Neutrophil (primary cell): Measurements from ENCODE around the gene CATSPER1.

Experiments
- H3K27ac ChIP-seq: fragments of 200-600 bp; sonication (generic); 2 replicates; pipeline ENCODE4 v1.5.1; 2016; ENCODE audit warnings: mild to moderate bottlenecking, moderate library complexity
- H3K27me3 ChIP-seq: fragments of 200-600 bp; sonication (generic); 2 replicates; pipeline ENCODE4 v1.6.0; 2016; ENCODE audit warnings: mild to moderate bottlenecking
- H3K36me3 ChIP-seq: fragments of 200-600 bp; sonication (generic); 2 replicates; pipeline ENCODE4 v1.5.1; 2017
- H3K4me1 ChIP-seq, 2 experiments: fragments of 200-600 bp in 1 of 2; sonication (generic) in 1 of 2; 1 replicate in 1 of 2; 2 replicates in 1 of 2; pipeline versions ENCODE4 v1.5.1 to v1.6.1; 2013 to 2016; ENCODE audit warnings: low read depth in 1 of 2, low read length in 1 of 2, mild to moderate bottlenecking in 1 of 2, moderate library complexity in 1 of 2; ENCODE audit not compliant: control insufficient read depth in 1 of 2, insufficient read depth in 1 of 2
- H3K4me3 ChIP-seq, 2 experiments: fragments of 200-600 bp in 1 of 2; sonication (generic) in 1 of 2; 1 replicate in 1 of 2; 2 replicates in 1 of 2; pipeline ENCODE4 v1.5.1; 2013 to 2016; ENCODE audit warnings: low read depth in 1 of 2, low read length in 1 of 2, mild to moderate bottlenecking in 1 of 2, moderate library complexity in 1 of 2
- H3K9me3 ChIP-seq: fragments of 200-600 bp; sonication (generic); 2 replicates; pipeline ENCODE4 v1.5.1; 2016
- CTCF ChIP-seq: fragments of 200-600 bp; sonication (generic); IDR thresholded peaks from 2 replicates; pipeline ENCODE4 v1.5.1; 2016; ENCODE audit warnings: antibody characterized with exemption

The CATSPER1 gene

DNA sequence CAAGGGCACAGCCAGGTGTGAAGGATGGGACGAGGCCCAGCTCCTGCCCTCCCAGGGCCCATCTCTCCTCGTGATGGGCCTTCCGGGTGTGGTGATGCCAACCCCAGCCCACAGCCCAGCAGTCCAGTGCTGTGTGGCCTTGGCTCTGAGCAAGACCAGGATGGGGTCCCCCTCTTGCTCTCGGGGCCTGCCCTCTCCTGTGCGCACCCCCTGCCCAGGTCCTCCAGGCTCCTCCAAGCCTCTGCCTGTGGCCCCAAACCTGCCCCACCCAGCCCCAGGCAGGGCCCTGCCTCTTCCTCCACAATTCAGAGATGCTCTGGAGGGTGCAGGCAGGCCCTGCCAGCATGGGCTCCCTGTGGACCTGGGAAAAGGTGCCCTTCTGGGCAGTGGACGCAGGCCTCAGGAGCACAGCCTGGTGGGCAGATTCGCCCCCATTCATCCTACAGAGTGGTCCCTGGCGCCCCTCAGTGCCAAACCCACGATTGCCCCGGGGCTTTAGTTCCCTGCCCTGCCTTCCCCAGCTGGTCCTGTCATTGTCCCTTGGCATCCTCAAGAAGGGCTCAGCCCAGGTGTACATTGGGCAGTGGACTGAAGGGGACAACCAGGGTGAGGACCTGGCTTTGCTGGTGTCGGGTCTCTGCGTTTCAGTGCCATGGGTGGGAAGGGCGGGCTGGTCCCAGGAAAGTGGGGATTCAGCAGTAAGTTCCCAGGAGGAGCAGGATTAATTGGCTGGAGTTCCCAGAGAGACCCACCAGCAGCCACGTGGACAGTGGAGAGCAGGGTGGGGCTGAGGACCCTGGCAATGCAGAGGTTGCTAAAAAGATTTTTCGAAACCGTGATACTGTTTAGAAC is 44.1 kb downstream of the CATSPER1 start:
- Histone ChIP-seq H3K9me3 (no peaks in the 10 kb centered on the region), H3K4me3 (no peak overlapping the region), H3K4me1 (no peaks in the 10 kb centered on the region), H3K36me3 (peaks cover 28% of the 10 kb centered on the region), H3K27ac (no peak overlapping the region), H3K27me3 (no peaks in the 10 kb centered on the region)
- no peak for TF ChIP-seq CTCF

- Histone ChIP-seq H3K9me3 (no peaks in the 10 kb centered on the region), H3K27ac (no peak overlapping the region), H3K27me3 (no peaks in the 10 kb centered on the region), H3K4me1 (no peaks in the 10 kb centered on the region), H3K4me3 (no peak overlapping the region), H3K36me3 (peaks cover 38% of the 10 kb centered on the region)
- TF ChIP-seq CTCF = no peak
These were observed 45.1 kb downstream of the CATSPER1 start for GRCh38 chr11:65981101-65981740.

- no peaks in the 10 kb centered on the region for H3K4me1 ChIP-seq
- no peak overlapping the region for H3K4me3 ChIP-seq
- no peak for TF ChIP-seq CTCF
- H3K27ac ChIP-seq = no peak overlapping the region
- H3K36me3 ChIP-seq = peaks cover 47% of the 10 kb centered on the region
- H3K27me3 ChIP-seq = no peaks in the 10 kb centered on the region
- H3K9me3 ChIP-seq = no peaks in the 10 kb centered on the region
These were observed 47.0 kb downstream of the CATSPER1 start for GRCh38 chr11:65979261-65979759.

GRCh38 chr11:65978391-65979238 is 47.7 kb downstream of the CATSPER1 start:
- no peak overlapping the region for H3K4me3 ChIP-seq
- no peaks in the 10 kb centered on the region for H3K9me3 ChIP-seq
- TF ChIP-seq CTCF = no peak
- H3K27ac ChIP-seq = no peak overlapping the region
- peaks cover 49% of the 10 kb centered on the region for H3K36me3 ChIP-seq
- no peaks in the 10 kb centered on the region for H3K27me3 ChIP-seq
- no peaks in the 10 kb centered on the region for H3K4me1 ChIP-seq

DNA sequence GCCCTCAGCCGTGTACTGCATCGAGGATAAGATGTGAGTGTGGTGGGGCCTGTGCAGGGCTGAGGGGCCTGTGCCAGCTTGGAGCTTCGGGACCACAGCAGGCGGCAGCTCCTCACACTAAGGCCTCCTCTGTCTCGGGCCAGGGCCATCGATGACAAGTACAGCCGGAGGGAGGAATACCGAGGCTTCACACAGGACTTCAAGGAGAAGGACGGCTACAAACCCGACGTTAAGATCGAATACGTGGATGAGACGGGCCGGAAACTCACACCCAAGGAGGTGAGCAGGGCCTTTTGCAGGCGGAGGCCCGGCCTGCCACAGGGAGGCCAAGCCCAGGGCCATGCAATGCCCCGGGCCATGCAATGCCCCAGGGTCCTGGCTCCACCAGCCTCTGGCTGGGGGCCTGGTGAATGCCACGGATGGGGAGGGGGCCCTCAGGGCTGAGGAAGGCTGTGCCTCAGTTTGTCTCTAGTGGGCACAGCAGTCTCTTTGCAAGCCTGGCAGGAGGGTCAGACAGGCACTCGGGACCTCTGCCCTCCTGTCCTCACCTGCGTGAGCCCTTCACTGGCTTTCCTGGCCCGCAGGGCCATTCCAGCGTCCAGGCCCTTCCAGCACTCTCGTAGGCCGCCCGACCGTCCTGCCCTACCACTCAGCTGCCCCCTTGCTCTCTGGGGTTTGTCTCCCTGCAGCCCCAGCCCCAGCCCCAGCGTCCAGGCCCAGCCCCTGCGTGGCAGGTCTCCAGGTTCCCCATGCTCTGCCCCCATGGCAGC is 48.5 kb downstream of the CATSPER1 start:
- no peak overlapping the region for H3K27ac ChIP-seq
- no peaks in the 10 kb centered on the region for H3K27me3 ChIP-seq
- H3K4me3 ChIP-seq = no peak overlapping the region
- H3K4me1 ChIP-seq = no peaks in the 10 kb centered on the region
- H3K9me3 ChIP-seq = no peaks in the 10 kb centered on the region
- H3K36me3 ChIP-seq = peaks cover 54% of the 10 kb centered on the region
- no peak for TF ChIP-seq CTCF
